NCI-H2227 treated with DMSO at 0.1 percent for 48 hours (cell line): ENCODE data around the gene RNF145.
"Not testable (repeated sequence)": the region's sequence is repeated elsewhere in the genome, so short reads cannot be mapped to it uniquely, and the experiment has no call there.

Source experiments
- DNase-seq: peaks from one replicate; lab custom pipeline; 2025; lab: John Stamatoyannopoulos, UW

Gene RNF145, protein sequence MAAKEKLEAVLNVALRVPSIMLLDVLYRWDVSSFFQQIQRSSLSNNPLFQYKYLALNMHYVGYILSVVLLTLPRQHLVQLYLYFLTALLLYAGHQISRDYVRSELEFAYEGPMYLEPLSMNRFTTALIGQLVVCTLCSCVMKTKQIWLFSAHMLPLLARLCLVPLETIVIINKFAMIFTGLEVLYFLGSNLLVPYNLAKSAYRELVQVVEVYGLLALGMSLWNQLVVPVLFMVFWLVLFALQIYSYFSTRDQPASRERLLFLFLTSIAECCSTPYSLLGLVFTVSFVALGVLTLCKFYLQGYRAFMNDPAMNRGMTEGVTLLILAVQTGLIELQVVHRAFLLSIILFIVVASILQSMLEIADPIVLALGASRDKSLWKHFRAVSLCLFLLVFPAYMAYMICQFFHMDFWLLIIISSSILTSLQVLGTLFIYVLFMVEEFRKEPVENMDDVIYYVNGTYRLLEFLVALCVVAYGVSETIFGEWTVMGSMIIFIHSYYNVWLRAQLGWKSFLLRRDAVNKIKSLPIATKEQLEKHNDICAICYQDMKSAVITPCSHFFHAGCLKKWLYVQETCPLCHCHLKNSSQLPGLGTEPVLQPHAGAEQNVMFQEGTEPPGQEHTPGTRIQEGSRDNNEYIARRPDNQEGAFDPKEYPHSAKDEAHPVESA

DNA sequence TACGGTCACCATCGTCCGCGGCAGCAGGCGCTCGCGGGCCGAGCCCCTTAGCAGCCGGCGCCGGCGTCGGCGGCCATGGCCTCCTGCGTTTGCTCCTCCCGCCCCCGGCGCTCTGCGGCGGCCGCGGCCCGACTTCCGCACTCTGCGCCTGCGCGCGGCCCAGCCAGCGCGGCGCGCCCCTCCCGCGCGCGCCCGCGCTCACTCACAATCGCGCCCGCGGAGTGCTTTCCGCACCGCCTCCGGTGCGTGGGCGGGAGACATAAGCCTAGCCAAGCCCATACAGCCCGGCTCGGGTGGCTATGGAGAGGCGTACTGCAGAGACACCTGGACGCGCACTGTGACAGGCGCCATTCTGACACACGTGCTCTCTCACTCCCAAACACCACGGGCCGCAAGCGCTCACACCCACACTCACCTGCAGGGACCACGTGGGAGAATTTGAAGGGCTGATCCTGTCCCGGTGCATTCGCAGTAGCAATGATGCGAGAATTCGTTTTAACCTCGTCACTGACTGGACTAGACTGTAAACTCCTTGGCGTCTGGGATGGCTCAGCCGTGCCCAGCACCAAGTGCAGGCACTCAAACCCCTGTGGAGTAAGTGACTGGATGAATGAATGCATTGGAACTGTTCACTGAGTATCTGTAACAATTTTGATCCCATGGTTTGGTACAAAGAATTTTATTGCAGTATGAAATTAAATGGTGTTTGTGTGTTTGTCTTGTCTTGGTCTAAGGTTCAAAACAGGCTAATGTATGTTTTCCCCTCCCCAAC is at the start of gene RNF145:
Gene RNF145 (minus strand): TSS at position 116 of the 772 bp plus-strand sequence. CDS start 5,936 bp downstream, outside the sequence.
- peak; percentile 34 for DNase-seq

DNA sequence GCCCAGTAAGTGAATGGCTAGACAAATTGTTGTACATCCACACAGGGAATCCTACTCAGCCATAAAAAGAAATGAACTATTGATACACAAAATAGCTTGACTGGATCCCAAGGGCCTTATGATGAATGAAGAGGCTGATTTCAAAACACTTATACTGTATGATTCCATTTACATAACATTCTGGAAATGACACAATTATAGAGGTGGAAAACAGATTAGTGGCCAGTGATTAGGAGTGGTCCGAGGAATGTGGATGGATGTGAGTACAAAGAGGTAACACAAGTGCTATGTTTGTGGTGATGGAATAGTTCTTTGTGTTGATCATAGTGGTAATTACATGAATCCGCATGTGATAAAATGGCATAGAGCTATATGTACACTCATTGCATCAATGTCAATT is 49.0 kb upstream of the RNF145 start:
- DNase-seq, result no peak

DNA sequence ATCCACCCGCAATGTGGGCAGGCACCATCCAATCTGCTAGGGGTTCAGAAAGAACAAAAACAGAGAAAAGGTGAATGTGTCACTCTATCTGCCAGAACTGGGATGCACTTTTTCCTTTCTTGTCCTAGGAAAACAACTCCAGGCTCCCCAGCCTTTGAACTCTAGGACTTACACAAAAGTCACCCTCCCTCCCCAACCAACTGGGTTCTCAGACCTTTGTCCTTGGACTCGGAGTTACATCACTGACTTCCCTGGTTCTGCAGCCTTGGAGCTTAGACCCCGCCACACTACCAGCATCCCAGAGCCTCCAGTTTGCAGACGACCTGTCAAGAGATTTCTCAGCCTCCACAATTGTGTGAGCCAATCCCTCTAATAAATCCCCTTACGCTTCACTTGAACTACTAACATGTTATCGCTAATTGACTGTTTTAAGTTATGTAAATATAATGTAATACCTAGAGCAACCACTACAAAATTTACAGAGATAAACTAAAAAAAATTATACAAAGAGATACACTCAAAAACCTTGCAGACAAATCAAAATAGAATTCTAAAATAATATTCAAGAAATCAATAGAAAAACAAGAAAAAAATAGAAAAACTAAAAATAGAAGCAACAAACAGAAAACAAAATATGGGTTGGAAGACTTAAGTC is 48.4 kb upstream of the RNF145 start:
- DNase-seq, result no peak

DNA sequence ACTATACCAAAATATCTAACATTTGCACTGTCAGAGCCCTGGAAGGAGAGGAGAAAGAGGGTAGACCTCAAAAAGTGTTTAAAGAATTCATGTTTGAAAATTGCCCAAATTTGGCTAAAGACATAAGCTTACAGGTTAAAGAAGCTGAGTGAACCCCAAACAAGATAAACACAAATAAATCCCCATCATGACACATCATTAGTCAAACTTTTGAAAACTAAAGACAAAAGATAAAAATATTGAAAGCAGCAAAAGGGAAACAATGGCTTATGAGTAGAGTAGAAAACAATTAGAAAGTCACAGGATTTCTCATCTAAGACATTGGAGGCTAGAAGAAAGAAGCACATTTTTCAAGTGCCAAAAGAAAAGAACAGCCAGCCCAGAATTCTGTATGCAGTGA is 47.7 kb upstream of the RNF145 start:
- no peak for DNase-seq

DNA sequence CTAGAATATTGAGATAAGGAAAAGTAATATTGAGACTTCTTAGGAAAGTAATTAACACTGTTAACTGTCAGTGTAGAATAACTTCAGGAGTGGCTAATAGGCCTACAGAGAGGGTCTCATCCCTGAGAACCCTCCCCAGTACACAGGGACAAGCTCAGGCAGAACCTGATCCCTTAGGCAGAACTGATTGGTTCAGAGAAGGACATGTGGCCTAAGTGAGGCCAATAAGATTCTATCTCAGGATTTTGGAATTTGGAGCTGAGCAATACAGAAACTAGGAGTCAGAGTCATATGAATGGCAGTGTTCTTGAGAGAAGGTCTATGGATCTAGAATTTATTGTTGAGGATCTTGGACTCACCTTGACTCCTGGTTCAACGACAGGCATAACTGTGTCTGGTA is 42.8 kb upstream of the RNF145 start:
- no peak for DNase-seq

DNA sequence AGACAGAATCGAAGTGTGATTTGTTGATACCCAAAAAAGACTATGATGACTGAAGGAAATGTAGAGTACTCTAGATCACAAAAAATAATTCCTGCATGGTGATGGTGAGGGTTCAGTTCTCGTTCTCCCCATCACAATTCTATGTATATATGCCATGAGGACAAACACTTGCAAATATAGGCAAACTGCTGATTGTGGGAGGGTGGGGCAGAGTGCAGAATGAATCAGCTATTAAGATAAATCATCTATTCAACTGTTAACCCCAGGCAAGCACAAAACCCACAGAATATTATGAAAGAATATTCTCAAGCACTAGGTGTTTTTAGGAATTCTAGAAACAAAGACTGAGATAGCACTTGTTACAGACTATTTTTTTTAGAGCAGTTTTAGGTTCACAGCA is 39.8 kb upstream of the RNF145 start:
- DNase-seq, result no peak

DNA sequence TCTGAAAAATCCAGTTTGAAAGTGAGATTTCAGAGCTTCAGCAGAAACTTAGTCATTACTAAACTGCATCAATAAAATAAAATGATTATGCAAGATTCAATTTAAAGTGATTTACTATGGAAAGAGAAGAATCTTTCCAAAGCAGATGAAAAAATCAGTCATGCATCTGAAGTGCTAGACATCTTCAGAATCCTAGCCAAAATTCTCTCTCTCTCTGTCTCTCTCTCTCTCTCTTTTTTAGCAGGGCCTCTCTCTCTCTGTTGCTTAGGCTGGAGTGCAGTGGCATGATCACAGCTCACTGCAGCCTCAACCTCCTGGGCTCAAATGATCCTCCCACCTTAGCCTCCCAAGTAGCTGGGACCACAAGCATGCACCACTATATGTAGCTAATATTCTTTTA is 35.5 kb upstream of the RNF145 start:
- DNase-seq, result no peak

DNA sequence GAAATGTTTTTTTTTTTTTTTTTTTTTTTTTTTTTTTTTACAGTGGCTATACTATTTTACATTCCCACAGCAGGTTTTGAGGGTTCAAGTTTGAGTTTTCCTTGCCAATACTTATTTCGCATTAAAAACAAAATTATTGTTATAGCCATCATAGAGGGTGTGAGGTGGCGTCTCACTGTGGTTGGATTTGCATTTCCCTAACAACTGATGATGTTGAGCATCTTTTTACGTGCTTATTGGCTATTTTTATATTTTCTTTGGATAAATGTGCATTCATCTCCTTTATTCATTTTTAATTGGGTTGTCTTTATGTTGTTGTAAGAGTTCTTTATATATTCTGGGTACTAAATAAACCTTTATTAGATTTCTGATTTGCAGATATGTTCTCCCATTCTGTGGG is 34.8 kb upstream of the RNF145 start:
- DNase-seq, result no peak

DNA sequence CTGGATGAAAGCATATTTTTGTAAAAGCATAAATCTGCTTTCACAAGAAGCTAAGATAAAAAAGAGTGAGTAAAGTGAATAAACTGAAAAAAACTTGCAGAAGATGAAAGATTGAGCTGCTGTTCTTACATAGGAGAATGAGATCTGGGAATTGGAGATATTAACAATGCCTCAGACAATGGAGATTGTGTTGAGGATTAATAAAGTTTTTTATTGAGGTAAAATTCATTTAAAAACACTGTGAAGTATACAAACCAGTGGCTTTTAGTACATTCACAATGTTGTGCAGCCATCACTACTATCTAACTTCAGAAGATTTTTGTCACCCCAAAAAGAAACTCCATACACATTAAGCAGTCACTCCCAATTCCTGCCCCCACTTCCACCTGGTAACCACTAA is 34.0 kb upstream of the RNF145 start:
- DNase-seq, result no peak

DNA sequence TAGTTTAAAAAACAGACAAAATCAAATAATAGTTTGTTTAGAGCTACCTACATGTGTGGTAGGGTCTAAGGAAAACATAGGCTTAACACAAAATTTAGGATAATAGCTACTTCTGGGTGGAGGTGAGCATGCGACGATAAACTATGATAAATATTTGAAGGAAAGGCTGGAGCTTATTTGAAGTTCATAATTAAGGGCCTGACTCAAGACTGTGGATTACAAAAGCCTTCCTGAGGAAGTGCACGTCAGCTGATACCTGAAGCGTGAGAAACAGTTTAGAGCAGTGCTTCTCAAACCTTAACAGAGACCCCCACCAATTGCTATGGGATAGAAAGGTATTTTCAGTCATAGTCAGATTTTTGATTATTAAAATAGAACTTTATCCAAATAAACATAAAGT is 33.3 kb upstream of the RNF145 start:
- DNase-seq, result no peak

DNA sequence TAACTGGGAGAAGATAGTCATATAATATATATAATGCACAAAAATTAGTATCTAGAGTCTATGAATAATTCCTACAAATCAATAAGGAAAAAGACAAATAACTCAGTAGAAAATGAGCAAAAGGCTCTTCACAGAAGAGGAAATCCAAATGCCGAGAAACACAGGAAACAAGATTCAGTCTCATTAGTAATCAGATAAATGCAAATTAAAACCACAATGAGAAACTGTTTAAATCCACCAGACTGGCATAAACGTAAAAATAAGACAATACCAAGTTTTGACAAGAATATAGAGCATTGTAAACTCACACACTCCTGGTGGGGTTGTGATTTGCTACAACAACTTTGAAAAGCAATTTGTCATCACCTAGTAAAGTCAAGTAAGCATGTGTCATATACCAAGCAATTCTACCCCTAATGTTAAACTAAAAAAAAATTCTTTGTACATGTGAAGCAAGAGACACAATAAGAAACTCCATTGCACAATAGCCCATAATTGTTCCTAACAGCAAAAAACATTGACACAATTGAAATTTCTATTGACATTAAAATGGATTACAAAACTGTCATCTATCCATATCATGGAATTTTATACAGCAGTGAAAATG is 32.7 kb upstream of the RNF145 start:
- DNase-seq, result no peak

DNA sequence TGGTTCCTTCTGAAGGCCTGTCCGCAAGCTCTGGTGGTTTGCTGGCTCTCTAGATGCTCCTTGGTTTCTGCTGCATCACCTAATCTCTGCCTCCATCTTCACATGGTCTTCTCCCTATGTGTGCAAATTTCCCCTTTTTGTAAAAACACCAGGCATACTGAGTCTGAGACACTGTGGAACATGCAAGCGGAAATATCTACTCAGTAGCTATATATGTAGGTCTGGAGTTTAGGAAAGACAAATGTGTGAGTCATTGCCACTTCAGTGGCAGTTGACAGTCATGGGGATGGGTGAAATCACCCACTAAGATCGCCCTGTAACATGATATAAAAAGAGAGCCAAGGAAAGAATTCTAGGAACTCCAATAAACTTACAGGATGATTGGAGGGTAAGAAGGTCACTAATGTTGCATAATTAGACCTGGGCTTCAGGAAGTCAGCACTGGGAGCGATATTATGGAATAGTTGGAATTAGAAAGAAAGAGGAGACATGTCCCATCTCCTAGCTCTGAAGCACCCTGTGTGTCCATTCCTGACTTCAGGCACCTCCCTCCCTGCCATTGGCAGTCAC is 31.0 kb upstream of the RNF145 start:
- DNase-seq, result no peak

DNA sequence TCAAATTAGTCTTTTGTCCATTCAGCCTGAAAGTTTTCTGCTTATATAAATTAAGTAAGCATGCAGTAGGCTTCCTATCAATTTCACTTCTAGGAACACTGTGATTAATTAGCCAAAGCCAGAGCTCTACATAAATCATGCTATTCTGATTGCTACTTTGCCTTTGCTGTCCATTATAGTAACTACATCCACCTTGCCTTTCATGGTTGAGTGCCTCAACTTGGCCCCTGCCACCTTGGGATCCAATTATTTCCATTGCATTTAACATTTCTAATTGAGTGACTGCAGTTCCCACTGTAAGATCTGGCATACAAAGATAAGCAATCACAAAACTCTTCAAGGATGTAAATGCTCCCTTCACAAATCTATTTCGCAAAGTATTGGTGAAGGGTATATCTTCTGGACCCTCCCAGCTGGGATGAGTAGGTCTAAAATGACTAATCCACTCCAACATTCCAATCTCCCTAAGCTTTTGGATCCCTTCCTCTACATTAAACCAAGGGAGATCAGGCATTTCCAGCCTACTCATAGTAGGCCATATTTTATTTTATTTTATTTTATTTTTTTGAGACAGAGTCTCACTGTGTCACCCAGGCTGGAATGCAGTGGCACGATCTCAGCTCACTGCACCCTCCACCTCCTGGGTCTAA is 26.6 kb upstream of the RNF145 start:
- DNase-seq, result not testable (repeated sequence)

DNA sequence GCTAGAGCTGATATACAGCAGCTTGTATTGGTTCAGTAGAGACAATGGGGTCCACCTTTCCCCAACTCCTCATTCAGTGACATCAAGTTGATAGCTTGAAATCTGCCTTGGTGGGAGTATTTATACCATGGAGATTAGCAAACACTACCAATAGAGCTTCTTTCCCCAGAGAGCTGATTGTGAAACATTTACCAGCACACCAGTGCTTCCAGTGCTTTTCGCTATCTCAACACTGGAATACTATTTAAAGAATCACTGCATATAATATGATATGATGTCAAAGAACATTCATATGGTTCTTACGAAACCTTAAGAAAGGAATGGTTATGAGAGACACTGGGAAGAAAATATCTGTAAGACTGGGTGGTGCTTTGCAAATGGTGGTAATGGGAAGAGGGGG is 21.8 kb upstream of the RNF145 start:
- no peak for DNase-seq

DNA sequence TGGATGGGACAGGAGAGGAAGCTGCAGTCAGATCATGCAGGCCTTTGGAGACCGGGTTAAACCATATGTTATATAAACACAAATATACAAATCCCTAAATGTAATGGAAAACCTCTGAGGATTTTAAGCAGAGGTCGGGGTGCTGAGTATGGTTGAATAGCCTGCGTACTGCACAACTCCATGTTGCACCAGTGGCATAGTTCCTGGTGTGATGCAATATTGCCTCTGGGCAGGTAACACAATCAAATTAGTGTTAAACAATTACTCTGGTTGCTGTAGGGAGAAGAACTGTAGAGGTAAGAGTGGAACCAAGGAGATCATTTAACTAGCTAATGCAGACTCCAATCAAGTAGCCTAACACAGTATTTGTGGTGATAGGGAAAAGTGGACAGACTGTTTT is 21.3 kb upstream of the RNF145 start:
- no peak for DNase-seq

DNA sequence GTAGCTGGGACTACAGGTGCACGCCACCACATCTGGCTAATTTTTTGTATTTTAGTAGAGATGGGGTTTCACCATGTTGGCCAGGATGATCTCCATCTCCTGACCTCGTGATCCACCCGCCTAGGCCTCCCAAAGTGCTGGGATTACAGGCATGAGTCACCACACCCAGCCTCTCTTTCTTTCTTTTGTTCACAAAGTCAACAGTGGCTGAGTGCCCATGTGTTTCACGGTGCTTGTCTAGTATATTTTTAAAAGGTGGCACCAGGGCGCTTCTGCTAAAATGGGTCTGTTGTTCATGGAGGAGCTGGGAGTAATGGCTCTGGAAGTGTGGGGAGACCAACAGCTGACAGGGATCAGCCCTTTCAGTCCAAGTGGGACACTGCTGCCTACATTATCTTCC is 18.7 kb upstream of the RNF145 start:
- DNase-seq, result not testable (repeated sequence)

DNA sequence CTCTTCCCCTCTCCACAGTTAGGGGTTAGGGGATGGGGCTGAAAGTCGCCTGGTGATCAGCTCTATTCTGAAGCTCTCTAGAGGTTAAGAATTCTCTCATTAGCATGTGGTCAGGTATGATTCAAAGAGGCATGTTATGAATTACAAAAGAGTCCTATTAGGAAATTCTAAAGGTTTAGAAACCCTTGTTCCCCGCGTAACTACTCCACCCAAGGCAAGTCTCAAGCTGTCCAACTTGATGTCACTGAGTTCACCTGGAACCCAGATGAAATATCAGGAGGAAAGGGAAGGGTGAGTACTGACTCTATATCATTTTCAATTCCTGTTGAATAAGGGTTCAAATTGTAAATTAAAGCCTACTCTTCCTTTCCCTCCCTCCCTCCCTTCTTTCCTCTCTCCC is 18.1 kb upstream of the RNF145 start:
- DNase-seq, result no peak

DNA sequence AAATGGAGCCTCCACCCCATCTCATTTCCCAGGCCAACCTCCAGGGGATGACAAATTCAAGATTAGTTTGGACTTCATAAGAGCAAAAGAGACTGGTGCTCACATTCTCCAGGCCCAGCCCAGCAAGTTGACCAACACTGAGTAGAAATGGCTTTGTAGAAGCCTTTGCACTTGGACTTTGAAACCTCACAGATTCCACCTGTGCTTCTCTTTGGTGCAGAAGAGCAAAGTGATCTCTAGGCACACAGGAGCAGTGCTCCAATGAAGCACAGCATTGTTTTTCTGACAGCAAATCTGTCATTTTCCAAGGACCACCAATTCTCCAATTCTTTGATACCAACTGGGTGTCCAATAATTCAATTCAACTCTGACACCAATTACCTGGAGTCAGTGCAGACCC is 17.1 kb upstream of the RNF145 start:
- DNase-seq, result no peak

DNA sequence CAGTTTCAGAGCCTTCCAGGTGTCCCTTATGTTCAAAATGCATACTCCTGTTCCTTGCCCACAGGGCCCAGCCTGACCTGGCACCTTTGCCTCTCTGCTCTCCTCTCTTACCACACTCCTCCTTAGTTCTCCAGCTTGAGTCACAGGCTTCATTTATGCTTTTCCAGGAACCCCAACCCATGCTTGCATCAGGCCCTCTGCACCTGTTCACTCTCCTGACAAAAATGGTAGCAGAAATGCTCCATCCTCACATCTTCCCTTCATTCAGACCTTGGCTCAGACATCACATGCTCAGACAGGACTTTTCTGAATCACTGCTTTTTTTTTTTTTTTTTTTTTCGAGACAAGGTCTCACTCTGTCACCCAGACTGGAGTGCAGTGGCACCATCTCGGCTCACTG is 15.1 kb upstream of the RNF145 start:
- no peak for DNase-seq

DNA sequence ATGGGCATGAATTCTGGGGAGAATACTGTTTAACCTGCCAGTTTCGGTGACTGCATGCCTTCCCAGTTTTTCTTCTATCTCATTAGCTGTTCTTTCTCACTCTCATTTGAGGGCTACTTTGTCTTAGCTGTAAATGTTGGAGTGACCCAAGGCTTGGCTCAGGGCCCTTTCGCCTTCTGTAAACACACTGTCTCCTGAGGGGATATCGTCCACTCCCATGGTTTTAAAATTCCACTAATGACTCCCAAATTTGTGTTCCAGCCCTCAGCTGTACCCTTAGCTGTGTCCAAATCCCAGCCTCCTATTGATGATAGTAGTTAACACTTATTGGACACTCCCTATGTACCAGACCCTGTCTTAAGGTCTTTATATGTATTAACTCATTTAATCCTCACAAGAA is 14.1 kb upstream of the RNF145 start:
- DNase-seq, result no peak

DNA sequence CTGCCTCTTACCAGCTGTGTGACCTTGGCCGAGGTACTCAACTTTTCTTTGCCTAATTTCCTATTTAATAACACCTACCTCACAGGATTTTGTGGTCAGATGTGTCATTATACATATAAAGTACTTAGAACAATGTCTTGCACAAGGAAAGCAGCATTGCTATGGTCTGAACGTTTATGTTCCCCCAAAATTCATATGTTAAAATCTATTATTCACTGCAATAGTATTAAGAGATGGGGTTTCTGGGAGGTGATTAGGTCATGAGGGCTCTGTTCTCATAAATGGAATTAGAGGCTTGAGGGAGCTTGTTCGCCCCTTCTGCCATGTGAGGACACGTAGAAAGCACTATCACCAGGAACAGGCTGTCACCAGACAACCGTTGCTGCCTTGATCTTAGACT is 10.9 kb upstream of the RNF145 start:
- no peak for DNase-seq
